Ovary (tissue), 9 donors: Measurements from ENCODE around the gene MYH3. TPM values are rescaled to one million over a fixed set of nuclear protein-coding genes. Genes with fewer than 3 reads are reported as not detected.

ENCODE experiments used
- DNase-seq, 5 donors: peaks; one replicate each; pipeline ENCODE4 v3.0.0-alpha.2; 2019 to 2020
- H3K27ac ChIP-seq, 2 donors: fragments of 200-600 bp; one replicate each; pipeline versions ENCODE4 v1.5.1 to v1.8.0; 2019 to 2022
- H3K27me3 ChIP-seq: fragments of 200-600 bp; one replicate; pipeline ENCODE4 v1.8.0; 2022
- H3K36me3 ChIP-seq: fragments of 200-600 bp; sonication (generic); one replicate; pipeline ENCODE4 v1.5.1; 2019
- H3K4me1 ChIP-seq: one replicate; pipeline ENCODE4 v1.8.1; 2013; ENCODE audit warnings: mild to moderate bottlenecking, moderate library complexity; ENCODE audit not compliant: insufficient read depth
- H3K4me3 ChIP-seq: fragments of 200-600 bp; sonication (generic); one replicate; pipeline ENCODE4 v1.5.1; 2017
- H3K9me3 ChIP-seq, 2 donors: fragments of 200-600 bp in 1 of 2; sonication (generic) in 1 of 2; one replicate each; pipeline versions ENCODE4 v1.5.1 to v1.8.1; 2013 to 2019; ENCODE audit warnings: mild to moderate bottlenecking in 1 of 2, moderate library complexity in 1 of 2
- EP300 ChIP-seq: sonication (generic); formaldehyde crosslinking; IDR thresholded peaks from one replicate; pipeline ENCODE4 v1.6.1; 2017; ENCODE audit warnings: antibody characterized with exemption
- POLR2A ChIP-seq: fragments of 450-650 bp; IDR thresholded peaks from one replicate; pipeline ENCODE4 v1.6.1; 2017; ENCODE audit warnings: antibody characterized with exemption, mild to moderate bottlenecking, moderate library complexity
- WGBS, 3 donors: extraction: QIAGEN DNeasy Blood & Tissue Kit in 1 of 3; methylation state at CpG; one replicate each; pipeline versions ENCODE4 v1.1.5 to v1.1.7; 2013 to 2017; 5-methylcytosine and 5-hydroxymethylcytosine counted together
- intact Hi-C, 4 donors: fragments of 100-400 bp; cut with DNase I; formaldehyde crosslinking; loops; one replicate each; pipeline versions ENCODE4 v1.11.0 to v1.15.1; 2022 to 2023
- polyA plus RNA-seq, 2 donors: library from polyadenylated mRNA; stranded (reverse); fragments of 200-250 nt in 1 of 2; fragments of 350-450 nt in 1 of 2; fragmentation: Illumina TruSeq in 1 of 2; extraction: RNeasy Lipid Tissue Mini Kit (QIAGEN cat#74804) in 1 of 2; gene quantifications; one replicate each; pipeline ENCODE4 v1.2.3, GENCODE V29; 2013 to 2014
- total RNA-seq, 7 donors: library from RNA; depleted of rRNA in 2 of 7; stranded (reverse); fragments of >200 nt in 2 of 7; fragmentation: NEBNext Ultra II Directional in 3 of 7; extraction: Animal tissue kit (Norgen Biotek cat#: 25700) in 3 of 7; gene quantifications; one replicate each; pipeline versions ENCODE4 v1.1.0 to v1.2.4, GENCODE V29; 2016 to 2023
- TF ChIP-seq, protein P1 (sequence below), 3 donors: fragments of 450-650 bp in 2 of 3; fragments of 200-600 bp in 1 of 3; IDR thresholded peaks; one replicate each; pipeline versions ENCODE4 v1.5.1 to v1.8.0; 2016 to 2022; ENCODE audit warnings: antibody characterized with exemption in 3 of 3, mild to moderate bottlenecking in 1 of 3
- donor health status: DM: no; HTN: no; CAD: no; lungs with moderate emphysema.
- donor health status: DM: no; HTN: no; CAD: no.
- donor health status: Bipolar disorder and iron deficiency.
- donor health status: DM: yes; HTN: yes; CAD: no.
- donor health status: DM: no; HTN: no; CAD: no.
- donor health status: DM: yes; HTN: yes; CAD: no.

The MYH3 gene
- total and polyA plus RNA-seq, 9 donors, result 1.5 to 5.7 (median 2.6) TPM

DNA sequence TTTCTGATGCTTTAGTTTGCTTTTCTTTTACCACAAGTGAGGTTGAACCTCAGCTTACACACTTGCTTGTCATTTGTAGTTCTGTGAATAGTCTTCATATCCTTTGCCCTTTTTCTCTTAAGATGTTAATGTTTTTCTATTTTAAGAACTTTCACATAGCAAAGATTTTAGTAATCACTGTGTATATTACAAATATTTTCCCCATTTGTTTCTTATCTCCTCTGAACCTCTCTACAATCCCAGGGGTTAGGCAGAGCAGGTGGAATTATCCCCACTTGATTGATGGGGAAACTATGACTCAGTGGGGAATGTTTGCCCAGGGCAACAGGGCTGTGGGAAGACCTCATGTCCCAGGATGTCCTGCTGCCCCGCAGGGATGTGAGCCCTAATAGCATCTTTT, 11.7 kb upstream of the MYH3 start:
- Histone ChIP-seq H3K27me3 (no peaks in the 10 kb centered on the region), H3K9me3 (no peaks in the 10 kb centered on the region), H3K27ac (no peak overlapping the region), H3K4me3 (no peak overlapping the region), H3K36me3 (no peaks in the 10 kb centered on the region), H3K4me1 (no peaks in the 10 kb centered on the region)
- 50 to 72% (median 69%) methylated on average over 1 of the region's 1 CpG for WGBS, 3 donors
- no peak for DNase-seq
- TF ChIP-seq EP300, result no peak
- intact Hi-C loops, result no loop called here

DNA sequence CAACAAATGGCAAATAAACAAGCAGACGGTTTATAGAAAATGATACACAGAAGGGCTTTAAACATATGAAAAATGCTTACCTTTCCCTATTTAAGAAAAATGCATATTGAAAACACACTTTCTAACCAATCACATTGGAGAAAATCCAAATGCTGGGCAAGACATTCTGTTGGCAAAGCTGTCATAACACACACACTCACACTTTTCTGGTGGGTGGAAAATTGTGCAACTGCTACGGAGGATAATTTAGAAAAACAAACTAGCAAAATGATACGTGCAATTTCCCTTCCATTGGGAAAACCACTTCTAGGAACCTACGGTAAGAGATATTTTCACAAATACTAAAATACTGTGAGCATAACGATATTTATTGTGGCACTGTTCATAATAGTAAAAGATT, 9.8 kb upstream of the MYH3 start:
- WGBS, 3 donors, result 24 to 58% (median 44%) methylated on average over 5 of the region's 5 CpGs

DNA sequence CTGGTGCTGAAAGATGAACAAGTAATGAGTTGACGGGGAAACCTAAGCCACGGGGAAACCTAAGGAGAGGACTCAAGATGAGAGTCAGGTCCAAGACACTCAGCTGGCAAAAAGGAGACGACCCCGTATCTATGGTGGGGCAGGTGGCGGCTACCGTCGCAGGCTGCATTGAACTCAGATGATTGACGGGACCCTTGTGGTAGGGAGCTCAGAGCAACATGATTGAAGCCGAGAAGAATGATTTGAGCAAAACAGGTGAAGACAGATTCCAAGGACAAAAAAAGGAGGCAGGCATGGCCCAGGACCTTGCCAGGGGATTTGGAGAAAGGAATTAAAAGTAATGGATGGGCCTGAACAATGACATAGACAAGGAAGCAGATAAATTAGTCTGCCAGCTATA, 7.5 kb upstream of the MYH3 start:
- H3K9me3 ChIP-seq, result no peaks in the 10 kb centered on the region
- intact Hi-C loops, result no loop called here
- no peaks in the 10 kb centered on the region for H3K36me3 ChIP-seq
- no peaks in the 10 kb centered on the region for H3K27me3 ChIP-seq
- H3K4me3 ChIP-seq, result no peak overlapping the region
- DNase-seq, result no peak
- no peak overlapping the region for H3K27ac ChIP-seq
- H3K4me1 ChIP-seq, result no peaks in the 10 kb centered on the region
- WGBS, 3 donors, result 89 to 93% (median 91%) methylated on average over 9 of the region's 9 CpGs
- TF ChIP-seq POLR2A (no peak), EP300 (no peak)
- TF ChIP-seq, protein P1, sequence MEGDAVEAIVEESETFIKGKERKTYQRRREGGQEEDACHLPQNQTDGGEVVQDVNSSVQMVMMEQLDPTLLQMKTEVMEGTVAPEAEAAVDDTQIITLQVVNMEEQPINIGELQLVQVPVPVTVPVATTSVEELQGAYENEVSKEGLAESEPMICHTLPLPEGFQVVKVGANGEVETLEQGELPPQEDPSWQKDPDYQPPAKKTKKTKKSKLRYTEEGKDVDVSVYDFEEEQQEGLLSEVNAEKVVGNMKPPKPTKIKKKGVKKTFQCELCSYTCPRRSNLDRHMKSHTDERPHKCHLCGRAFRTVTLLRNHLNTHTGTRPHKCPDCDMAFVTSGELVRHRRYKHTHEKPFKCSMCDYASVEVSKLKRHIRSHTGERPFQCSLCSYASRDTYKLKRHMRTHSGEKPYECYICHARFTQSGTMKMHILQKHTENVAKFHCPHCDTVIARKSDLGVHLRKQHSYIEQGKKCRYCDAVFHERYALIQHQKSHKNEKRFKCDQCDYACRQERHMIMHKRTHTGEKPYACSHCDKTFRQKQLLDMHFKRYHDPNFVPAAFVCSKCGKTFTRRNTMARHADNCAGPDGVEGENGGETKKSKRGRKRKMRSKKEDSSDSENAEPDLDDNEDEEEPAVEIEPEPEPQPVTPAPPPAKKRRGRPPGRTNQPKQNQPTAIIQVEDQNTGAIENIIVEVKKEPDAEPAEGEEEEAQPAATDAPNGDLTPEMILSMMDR (IDR thresholded peaks at IDR 0.05), result no peak

More for the DNA sequence above, 9.8 kb upstream of the MYH3 start:
- no peak overlapping the region for H3K4me3 ChIP-seq
- intact Hi-C loops, result no loop called here
- H3K4me1 ChIP-seq, result no peaks in the 10 kb centered on the region
- H3K27ac ChIP-seq, result no peak overlapping the region
- no peaks in the 10 kb centered on the region for H3K36me3 ChIP-seq
- no peak for TF ChIP-seq POLR2A
- TF ChIP-seq, protein P1 (IDR thresholded peaks at IDR 0.05), result no peak
- no peak for TF ChIP-seq EP300
- H3K27me3 ChIP-seq, result no peaks in the 10 kb centered on the region
- H3K9me3 ChIP-seq, result no peaks in the 10 kb centered on the region
- DNase-seq, result no peak

DNA sequence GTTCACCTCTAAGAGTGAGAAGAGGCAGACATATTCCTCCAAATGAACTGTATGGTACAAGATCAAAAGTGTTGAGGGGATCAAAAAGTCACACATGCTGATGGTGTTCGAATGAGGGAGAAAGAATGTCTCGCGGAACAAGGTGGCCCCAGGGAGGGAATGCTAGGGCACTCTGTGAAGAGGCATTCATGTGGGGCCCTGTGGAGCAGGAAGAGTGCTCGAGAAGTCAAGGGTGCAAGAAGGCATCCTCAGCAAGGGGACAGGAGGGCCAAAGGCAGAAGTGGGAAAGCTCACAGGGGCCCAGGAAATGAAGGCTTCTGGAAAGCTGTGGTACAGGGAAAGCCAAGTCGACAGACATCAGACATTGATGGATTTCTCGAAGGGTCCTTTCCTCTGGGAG, 6.1 kb upstream of the MYH3 start:
- intact Hi-C loops, result no loop called here
- 90 to 93% (median 93%) methylated on average over 6 of the region's 6 CpGs for WGBS, 3 donors
- no peaks in the 10 kb centered on the region for H3K9me3 ChIP-seq

DNA sequence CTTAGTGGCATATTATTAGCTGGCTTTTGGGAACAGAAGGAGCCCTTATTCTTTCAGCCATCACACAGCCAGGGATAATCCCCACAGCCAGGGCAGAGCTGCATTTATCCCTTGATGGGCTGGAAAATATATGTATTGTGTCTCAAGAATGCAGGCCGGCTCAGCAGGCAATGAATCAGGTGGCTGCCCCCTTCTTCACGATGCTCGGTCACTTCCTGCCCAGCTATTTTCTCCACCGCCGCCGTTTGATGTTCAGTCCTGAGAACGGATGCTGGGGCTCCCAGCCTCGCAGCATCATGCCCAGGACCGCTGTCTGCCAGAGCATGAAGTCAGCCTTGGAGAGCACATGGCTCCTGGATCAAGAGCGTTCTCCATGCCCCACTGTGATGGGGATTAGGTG, 4.3 kb upstream of the MYH3 start:
- Histone ChIP-seq H3K9me3 (no peaks in the 10 kb centered on the region), H3K36me3 (no peaks in the 10 kb centered on the region), H3K4me1 (no peaks in the 10 kb centered on the region), H3K27me3 (no peaks in the 10 kb centered on the region), H3K4me3 (no peak overlapping the region), H3K27ac (no peak overlapping the region)
- WGBS, 3 donors, result 88 to 91% (median 91%) methylated on average over 10 of the region's 10 CpGs
- intact Hi-C loops, result no loop called here
- no peak for TF ChIP-seq EP300
- DNase-seq, result no peak

More for the DNA sequence above, 6.1 kb upstream of the MYH3 start:
- TF ChIP-seq EP300 (no peak), POLR2A (no peak)
- TF ChIP-seq, protein P1 (IDR thresholded peaks at IDR 0.05), result no peak
- Histone ChIP-seq H3K27me3 (no peaks in the 10 kb centered on the region), H3K4me3 (no peak overlapping the region), H3K27ac (no peak overlapping the region), H3K36me3 (no peaks in the 10 kb centered on the region), H3K4me1 (no peaks in the 10 kb centered on the region)
- DNase-seq, result no peak

DNA sequence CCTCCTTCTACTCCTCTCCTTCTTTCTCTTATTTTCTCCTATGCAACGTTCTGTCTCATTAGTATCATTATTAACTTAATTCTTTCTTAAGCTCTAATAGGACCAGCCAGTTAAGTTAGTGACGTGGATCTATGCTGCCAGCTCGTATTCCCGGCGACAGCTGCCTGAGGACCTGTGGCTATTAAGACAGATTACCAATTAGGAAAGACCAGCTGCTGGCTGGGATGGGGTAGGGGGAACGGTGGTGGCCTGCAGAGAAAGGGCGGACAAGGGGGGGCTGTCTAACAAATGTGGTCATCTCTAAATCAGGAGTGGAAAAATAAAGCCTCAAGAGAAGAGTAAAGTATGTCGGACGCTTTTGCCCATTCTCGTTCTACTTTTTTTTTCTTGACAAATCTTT, 770 bp upstream of the MYH3 start:
- Histone ChIP-seq H3K4me1 (no peaks in the 10 kb centered on the region), H3K9me3 (no peaks in the 10 kb centered on the region), H3K36me3 (no peaks in the 10 kb centered on the region), H3K27me3 (no peaks in the 10 kb centered on the region), H3K4me3 (no peak overlapping the region), H3K27ac (no peak overlapping the region)
- TF ChIP-seq, protein P1 (IDR thresholded peaks at IDR 0.05), result no peak
- no peak for TF ChIP-seq POLR2A
- no peak for TF ChIP-seq EP300
- intact Hi-C loops, result no loop called here
- WGBS, 3 donors, result 71 to 74% (median 72%) methylated on average over 10 of the region's 10 CpGs
- DNase-seq, result no peak
